NB4 (cell line): Measurements from ENCODE around the gene EIF1AD.

Source experiments
- MYC ChIP-seq: IDR thresholded peaks from 2 replicates; pipeline ENCODE4 v1.6.1; 2011; ENCODE audit warnings: low read depth, low read length
- POLR2A ChIP-seq: IDR thresholded peaks from 2 replicates; pipeline ENCODE4 v1.6.1; 2011; ENCODE audit warnings: mild to moderate bottlenecking; ENCODE audit not compliant: insufficient read length; ENCODE audit errors: extremely low read depth
- TF ChIP-seq, protein P1 (sequence below): IDR thresholded peaks from one replicate; pipeline ENCODE4 v1.5.1; 2012; ENCODE audit warnings: low read depth, low read length
- TF ChIP-seq, protein P2 (sequence below): IDR thresholded peaks from 2 replicates; pipeline ENCODE4 v1.6.1; 2011; ENCODE audit warnings: low read depth, low read length

DNA sequence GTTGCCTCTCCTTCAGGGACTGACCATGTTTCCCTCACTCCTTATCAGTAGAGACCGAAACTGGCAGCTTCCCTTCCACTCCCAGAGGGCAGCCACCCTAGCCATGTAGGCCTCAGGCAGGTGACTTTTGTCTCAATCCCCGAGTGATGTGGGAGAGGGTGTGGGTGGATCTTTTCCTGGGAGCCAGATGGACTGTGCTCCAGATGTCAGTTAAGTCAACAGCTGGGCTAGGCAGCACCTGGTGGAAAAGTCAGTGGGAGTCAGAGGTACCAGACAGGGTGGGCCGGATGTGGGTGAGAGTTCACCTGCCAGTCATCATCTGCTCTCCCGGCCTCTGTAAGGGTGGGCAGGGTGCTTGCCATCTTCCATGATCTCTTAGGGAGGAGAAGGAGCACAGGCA, 2.2 kb upstream of the EIF1AD start:
- TF ChIP-seq, protein P1, sequence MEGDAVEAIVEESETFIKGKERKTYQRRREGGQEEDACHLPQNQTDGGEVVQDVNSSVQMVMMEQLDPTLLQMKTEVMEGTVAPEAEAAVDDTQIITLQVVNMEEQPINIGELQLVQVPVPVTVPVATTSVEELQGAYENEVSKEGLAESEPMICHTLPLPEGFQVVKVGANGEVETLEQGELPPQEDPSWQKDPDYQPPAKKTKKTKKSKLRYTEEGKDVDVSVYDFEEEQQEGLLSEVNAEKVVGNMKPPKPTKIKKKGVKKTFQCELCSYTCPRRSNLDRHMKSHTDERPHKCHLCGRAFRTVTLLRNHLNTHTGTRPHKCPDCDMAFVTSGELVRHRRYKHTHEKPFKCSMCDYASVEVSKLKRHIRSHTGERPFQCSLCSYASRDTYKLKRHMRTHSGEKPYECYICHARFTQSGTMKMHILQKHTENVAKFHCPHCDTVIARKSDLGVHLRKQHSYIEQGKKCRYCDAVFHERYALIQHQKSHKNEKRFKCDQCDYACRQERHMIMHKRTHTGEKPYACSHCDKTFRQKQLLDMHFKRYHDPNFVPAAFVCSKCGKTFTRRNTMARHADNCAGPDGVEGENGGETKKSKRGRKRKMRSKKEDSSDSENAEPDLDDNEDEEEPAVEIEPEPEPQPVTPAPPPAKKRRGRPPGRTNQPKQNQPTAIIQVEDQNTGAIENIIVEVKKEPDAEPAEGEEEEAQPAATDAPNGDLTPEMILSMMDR, result no peak
- TF ChIP-seq, protein P2, sequence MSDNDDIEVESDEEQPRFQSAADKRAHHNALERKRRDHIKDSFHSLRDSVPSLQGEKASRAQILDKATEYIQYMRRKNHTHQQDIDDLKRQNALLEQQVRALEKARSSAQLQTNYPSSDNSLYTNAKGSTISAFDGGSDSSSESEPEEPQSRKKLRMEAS, result no peak
- TF ChIP-seq POLR2A (no peak), MYC (no peak)
